T-helper 2 cell treated with Interferon-gamma antibody and Interleukin-4, amounts not matched to agents 100 ng/mL and 5 ng/mL, for 36 hours (primary cell): Measurements from ENCODE around the gene FNDC3B. TPM values are rescaled to one million over a fixed set of nuclear protein-coding genes. Genes with fewer than 3 reads are reported as not detected.

Experiments used
- intact Hi-C: fragments of 100-400 bp; cut with micrococcal nuclease; formaldehyde crosslinking; loops from one replicate; pipeline ENCODE4 v1.15.1; 2023
- total RNA-seq: library from RNA; stranded (reverse); gene quantifications from 2 replicates; pipeline ENCODE4 v1.2.3, GENCODE V29; 2022

Gene FNDC3B
- total RNA-seq, 1 donor from 2014 or later = 16.6 TPM

DNA sequence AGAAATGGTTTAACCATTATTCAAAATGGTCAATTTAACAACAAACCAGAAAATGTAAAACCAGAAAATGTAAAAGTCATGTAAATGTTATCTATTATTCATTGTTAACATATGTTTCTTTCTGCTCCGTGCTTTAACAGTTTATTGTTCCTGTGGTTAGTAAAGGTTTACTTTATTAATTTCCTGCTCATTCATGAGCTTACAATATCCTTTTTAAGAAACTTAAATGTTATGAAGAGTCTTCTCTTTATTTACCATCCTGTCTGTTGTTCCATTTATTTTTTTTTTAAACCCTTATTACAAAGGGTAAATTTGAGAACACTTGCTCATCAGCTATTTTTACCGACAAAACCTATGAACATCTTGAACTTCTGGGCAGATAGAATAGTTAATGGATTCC lies 260.8 kb downstream of the FNDC3B start:
- intact Hi-C loops = no loop called here

DNA sequence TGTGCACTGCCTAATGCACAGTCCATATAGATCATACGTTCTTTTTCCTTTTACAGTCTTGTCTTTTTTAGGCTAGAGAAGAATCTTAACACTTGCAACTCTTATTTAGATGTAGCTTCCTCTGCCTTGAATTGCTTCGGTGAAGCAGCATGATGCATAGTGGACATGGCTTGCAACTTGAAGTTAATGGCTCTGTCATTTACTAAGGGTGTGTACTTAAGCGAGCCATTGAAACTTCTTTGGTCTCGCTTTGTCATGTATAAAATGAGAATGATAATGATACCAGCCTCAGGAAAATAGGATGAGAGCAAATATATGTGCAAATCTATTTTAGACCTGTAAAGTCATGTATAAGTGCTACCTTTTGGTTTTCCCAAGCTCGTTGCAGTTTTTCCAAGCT lies 261.5 kb downstream of the FNDC3B start:
- intact Hi-C loops = no loop called here

- intact Hi-C loops = no loop called here
These were observed 262.8 kb downstream of the FNDC3B start for GRCh38 chr3:172302203-172302602.

- intact Hi-C loops = no loop called here
These were observed 263.8 kb downstream of the FNDC3B start for GRCh38 chr3:172303181-172303580.

GRCh38 chr3:172303941-172304558 lies 264.7 kb downstream of the FNDC3B start:
- intact Hi-C loops = no loop called here

DNA sequence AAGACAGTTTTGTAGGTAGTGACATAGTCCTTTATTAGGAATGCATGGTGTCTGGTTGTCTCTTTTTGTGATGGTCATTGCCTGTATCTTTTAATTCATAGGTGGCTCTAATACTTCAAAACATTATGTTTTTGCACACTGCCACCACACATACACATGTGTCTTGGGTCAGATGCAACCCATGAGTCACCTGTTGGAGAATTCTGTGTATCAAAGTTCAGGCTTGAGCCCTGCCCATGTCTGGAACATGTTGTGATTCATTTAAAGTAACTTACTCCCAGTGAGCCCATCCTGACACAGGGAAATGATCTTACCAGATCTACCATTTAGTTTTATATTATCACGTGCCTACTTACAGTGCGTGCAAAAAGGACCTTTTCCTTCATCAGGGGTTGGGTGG lies 266.2 kb downstream of the FNDC3B start:
- intact Hi-C loops = no loop called here

DNA sequence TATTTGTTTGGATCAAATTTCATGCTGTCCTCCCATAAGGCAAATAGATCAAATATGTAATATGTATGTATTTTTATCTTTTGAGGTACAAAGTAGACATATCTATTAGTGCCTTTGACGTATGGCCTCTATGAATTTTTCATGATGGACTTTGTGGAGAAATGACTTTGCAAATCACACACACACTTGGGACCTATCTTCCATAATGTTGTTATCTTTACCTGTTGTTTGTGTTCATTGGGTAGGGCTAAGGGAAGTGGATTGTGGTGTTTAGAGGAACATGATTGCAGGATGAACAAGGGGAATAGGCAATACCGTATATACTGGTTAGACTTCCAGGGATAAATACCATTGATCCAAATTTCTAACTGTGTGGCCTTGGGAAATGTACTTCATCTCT lies 266.6 kb downstream of the FNDC3B start:
- intact Hi-C loops = no loop called here

GRCh38 chr3:172307141-172307560 lies 267.8 kb downstream of the FNDC3B start:
- intact Hi-C loops = no loop called here

DNA sequence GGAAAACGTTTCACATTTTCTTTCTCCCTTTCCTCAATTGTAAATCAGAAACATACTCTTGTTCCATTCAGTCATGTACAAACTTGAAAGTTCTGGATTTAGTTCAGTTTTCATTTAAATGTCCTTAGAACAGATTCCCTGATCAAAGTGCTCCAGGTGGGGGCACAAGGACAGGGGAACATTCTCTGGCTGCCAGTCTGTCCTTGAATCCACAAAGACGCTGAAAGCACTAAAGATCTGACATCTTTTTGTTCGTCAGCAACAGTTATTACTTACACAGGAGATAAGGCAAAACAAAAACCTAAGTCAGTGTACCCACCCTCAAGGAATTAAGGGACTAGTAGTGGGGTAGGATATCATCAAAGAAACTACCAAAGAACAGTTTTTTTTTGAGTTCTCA lies 269.7 kb downstream of the FNDC3B start:
- intact Hi-C loops = no loop called here

DNA sequence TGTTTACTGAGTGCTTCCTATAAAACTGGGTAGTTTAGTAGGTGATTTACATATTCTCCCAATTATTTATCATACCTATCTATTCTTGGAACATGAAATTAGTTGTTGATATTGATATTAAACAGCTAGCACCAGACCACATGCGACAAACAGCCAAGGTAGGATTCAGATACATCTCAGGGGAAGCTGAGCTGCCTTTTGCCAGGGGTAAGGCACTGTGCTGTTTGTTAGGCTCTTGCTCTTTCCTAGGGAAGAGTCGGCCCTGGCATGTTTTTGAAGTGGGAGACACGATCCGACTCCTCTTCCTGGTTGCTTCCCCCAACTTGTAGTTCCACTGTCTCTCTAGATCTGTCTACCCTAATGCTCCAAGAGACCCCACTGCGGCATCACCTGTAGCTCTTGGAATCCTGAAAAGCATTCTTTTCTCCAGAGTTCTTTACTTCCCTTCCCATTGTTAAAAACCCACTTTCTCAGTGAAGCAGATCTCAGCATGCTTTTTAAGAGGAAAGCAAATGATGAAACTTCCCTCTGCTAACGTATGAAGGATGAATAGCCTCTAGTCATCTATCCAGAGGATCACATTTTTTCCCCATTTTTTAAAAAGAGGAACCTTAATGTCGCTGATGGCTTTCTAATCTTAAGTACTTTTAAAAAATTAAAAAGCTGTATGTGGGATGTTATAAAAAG lies 270.5 kb downstream of the FNDC3B start:
- intact Hi-C loops = no loop called here

- intact Hi-C loops = no loop called here
These were observed 271.0 kb downstream of the FNDC3B start for GRCh38 chr3:172310428-172310760.

GRCh38 chr3:172311217-172311616 lies 271.8 kb downstream of the FNDC3B start:
- intact Hi-C loops = no loop called here

- intact Hi-C loops = no loop called here
These were observed 272.6 kb downstream of the FNDC3B start for GRCh38 chr3:172312001-172312400.

DNA sequence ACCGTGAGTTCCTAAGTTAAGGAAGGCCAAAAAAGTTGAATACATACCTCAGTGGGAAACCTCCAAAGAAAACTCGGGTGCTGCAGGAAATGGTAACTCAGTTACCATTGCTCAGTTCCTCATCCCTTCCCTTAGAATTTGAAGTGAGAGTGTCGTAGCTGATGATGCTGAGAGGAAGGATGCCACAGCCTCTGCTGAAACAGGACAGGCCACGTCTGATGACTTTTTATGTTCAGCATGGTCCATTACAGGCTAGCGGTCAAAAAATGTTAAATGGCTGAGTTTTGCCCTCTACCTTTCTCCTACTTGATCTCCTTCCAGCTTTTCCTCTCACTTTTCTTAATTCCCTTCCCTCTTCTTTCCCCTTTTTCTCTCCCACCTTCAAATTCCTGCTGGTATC lies 273.3 kb downstream of the FNDC3B start:
- intact Hi-C loops = no loop called here

- intact Hi-C loops = no loop called here
These were observed 274.3 kb downstream of the FNDC3B start for GRCh38 chr3:172313671-172314070.

DNA sequence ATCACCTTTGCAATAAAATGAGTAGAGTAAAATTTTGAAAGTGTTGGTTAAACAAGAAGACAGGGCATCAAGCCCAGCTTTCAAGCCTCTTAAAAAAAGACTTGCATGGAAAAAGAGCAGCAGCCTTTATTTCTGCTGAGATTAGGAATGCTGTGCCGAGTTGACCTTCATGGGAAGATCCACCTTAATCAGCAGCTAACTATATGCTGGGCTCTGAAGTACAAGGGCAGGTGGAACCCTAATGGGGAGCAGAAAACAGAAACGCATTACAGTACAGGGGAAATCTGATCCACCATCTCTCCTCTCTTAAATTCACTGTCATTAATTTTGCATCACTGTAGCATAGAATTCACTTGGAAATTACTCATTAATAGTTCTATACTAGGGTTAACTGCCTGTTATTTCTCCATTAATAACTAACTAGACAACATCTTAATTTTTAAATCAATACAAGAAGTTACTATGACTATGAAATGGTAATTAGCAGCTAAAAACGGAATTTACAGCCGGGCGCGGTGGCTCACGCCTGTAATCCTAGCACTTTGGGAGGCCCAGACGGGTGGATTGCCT lies 275.3 kb downstream of the FNDC3B start:
- intact Hi-C loops = no loop called here

- intact Hi-C loops = no loop called here
These were observed 276.2 kb downstream of the FNDC3B start for GRCh38 chr3:172315401-172316091.

DNA sequence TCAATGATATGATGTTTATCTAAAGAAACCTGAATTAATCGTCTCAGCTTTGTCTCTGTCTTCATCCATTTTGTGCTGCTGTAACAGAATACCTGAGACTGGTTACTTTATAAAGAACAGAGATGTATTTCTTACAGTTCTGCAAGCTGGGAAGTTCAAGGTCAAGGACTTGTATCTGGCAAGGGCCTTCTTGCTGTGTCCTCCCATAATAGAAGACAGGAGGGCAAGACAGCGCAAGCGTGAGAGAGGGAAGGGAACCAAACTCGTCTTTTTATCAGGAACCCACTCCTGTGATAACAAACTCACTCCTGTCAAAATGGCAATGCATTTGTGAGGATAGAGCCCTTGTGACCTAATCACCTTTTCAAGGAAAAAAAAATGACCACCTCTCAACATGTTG lies 277.4 kb downstream of the FNDC3B start:
- intact Hi-C loops = no loop called here

DNA sequence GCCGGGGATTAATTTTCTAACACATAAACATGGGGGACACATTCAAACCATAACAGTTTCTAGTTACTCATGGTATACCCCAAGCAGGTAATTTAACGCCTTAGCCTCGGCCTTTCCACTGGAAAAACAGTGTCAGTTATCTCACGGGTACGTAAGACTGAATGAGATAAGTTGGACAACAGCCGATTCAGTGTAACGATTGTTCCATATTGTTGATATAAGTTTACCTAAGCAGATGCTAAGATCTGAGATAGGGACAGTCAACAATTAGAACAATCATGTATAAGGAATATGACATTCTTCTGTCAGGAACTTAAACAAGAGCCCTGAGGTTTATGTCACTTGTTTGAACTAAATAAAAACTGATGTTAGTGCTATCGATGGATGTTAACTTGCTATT lies 278.1 kb downstream of the FNDC3B start:
- intact Hi-C loops = no loop called here

DNA sequence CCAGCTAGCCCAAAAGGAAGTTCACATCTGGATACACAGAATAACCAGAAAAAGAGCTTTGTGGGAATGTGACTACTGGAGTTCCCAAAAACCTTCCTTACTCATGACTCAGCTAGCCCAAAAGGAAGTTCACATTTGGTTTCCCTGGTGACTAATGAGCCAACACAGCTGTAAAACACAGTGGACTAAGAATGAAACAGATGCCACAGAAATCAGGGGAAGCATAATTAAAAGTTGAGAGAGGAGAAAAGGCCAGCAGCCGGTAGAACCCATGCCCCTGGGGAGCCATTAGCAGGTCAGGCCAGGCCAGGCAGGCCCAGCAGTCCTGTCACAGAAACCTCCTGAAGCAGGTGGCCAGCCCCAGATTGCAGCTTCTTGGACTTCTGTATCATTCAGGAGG lies 278.6 kb downstream of the FNDC3B start:
- intact Hi-C loops = no loop called here

DNA sequence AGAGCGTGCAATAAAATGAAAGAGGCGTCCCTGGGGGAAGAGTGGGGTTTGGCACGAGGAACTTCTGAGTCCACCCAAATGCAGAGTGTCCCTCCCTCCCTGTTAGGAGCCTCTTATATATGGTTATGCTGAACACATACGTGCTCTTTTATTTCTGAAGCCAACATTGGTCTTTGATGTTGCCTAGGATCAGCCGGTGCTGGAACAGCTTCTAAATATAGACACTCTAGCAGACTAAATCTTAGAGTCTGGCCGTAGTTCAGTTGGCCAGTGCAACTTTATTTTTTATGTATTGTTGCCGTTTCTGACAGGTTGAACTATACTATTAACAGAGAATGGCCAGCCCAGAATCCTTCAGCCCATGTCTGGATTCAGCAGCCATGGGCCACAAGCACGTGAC lies 280.2 kb downstream of the FNDC3B start:
- intact Hi-C loops = no loop called here

- intact Hi-C loops = no loop called here
These were observed 281.1 kb downstream of the FNDC3B start for GRCh38 chr3:172320468-172320867.

DNA sequence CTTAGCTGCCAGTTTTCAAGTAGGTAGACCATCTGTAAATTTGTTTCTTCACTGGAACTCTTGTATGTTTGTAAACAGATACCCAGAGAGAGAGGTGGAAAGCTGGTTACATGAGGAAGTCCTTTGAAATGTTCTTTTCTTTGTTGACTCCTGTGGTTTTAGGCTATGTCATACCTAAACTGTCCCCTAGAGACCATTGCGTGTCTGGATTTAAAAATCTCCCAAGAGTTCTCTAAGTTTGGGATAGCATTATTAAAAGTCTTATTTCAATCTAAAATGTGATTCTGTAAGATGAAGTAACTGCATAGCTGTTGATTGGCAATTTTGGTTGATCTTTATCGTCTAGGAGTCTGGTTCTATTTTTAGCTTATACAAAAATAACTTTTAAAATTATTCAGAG lies 281.7 kb downstream of the FNDC3B start:
- intact Hi-C loops = no loop called here
